ENCODE results near the gene RUSC2.
"Not testable (repeated sequence)": the region's sequence is repeated elsewhere in the genome, so short reads cannot be mapped to it uniquely, and the experiment has no call there.

DNA sequence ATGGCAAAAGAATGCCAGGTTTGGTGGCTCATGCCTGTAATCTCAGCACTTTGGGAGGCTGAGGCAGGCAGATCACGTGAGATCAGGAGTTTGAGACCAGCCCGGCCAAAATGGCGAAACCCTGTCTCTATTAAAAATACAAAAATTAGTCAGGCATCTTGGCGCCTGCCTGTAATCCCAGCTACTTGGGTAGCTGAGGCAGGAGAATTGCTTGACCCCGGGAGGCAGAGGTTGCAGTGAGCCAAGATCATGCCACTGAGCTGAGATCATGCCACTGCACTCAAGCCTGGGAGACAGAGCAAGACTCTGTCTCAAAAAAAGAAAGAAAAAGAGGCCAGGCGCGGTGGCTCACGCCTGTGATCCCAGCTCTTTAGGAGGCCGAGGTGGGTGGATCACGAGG is 8.3 kb downstream of the RUSC2 start:
- TF ChIP-seq, protein P1, sequence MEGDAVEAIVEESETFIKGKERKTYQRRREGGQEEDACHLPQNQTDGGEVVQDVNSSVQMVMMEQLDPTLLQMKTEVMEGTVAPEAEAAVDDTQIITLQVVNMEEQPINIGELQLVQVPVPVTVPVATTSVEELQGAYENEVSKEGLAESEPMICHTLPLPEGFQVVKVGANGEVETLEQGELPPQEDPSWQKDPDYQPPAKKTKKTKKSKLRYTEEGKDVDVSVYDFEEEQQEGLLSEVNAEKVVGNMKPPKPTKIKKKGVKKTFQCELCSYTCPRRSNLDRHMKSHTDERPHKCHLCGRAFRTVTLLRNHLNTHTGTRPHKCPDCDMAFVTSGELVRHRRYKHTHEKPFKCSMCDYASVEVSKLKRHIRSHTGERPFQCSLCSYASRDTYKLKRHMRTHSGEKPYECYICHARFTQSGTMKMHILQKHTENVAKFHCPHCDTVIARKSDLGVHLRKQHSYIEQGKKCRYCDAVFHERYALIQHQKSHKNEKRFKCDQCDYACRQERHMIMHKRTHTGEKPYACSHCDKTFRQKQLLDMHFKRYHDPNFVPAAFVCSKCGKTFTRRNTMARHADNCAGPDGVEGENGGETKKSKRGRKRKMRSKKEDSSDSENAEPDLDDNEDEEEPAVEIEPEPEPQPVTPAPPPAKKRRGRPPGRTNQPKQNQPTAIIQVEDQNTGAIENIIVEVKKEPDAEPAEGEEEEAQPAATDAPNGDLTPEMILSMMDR (IDR thresholded peaks at IDR 0.05; ENCODE audit: insufficient read depth, low read length): not testable (repeated sequence)
- TF ChIP-seq, protein P2, sequence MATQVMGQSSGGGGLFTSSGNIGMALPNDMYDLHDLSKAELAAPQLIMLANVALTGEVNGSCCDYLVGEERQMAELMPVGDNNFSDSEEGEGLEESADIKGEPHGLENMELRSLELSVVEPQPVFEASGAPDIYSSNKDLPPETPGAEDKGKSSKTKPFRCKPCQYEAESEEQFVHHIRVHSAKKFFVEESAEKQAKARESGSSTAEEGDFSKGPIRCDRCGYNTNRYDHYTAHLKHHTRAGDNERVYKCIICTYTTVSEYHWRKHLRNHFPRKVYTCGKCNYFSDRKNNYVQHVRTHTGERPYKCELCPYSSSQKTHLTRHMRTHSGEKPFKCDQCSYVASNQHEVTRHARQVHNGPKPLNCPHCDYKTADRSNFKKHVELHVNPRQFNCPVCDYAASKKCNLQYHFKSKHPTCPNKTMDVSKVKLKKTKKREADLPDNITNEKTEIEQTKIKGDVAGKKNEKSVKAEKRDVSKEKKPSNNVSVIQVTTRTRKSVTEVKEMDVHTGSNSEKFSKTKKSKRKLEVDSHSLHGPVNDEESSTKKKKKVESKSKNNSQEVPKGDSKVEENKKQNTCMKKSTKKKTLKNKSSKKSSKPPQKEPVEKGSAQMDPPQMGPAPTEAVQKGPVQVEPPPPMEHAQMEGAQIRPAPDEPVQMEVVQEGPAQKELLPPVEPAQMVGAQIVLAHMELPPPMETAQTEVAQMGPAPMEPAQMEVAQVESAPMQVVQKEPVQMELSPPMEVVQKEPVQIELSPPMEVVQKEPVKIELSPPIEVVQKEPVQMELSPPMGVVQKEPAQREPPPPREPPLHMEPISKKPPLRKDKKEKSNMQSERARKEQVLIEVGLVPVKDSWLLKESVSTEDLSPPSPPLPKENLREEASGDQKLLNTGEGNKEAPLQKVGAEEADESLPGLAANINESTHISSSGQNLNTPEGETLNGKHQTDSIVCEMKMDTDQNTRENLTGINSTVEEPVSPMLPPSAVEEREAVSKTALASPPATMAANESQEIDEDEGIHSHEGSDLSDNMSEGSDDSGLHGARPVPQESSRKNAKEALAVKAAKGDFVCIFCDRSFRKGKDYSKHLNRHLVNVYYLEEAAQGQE (IDR thresholded peaks at IDR 0.05; ENCODE audit: insufficient replicate concordance, low read depth): not testable (repeated sequence)
- TF ChIP-seq POLR2AphosphoS5, GABPA (IDR thresholded peaks at IDR 0.05; ENCODE audit: low read depth): not testable (repeated sequence)
